HFF-Myc (cell line): ENCODE results near the gene RPS6KL1.

Experiments used
- DNase-seq: peaks from one replicate; pipeline ENCODE4 v3.0.0-alpha.2; 2011; ENCODE audit warnings: low read depth; ENCODE audit errors: extremely low read depth
- H3K4me3 ChIP-seq: replicated peaks from 2 replicates; pipeline ENCODE4 v1.5.1; 2011; ENCODE audit warnings: low read depth, mild to moderate bottlenecking, control low read depth, low read length
- CTCF ChIP-seq: IDR thresholded peaks from 2 replicates; pipeline ENCODE4 v1.5.1; 2012; ENCODE audit warnings: mild to moderate bottlenecking, low read depth, low read length, control low read depth; ENCODE audit errors: missing control alignments

The RPS6KL1 gene

GRCh38 chr14:74924061-74924460 lies 1.0 kb upstream of the RPS6KL1 start:
- no peak for TF ChIP-seq CTCF
- DNase-seq = no peak
- no peak overlapping the region for H3K4me3 ChIP-seq

GRCh38 chr14:74921987-74922751 lies 891 bp downstream of the RPS6KL1 start:
- H3K4me3 ChIP-seq = peak overlapping the region; percentile 68
- no peak for TF ChIP-seq CTCF
- DNase-seq = no peak

GRCh38 chr14:74921053-74921620 lies 1.9 kb downstream of the RPS6KL1 start:
- no peak overlapping the region for H3K4me3 ChIP-seq
- no peak for TF ChIP-seq CTCF
- no peak for DNase-seq

- TF ChIP-seq CTCF = no peak
- DNase-seq = no peak
- no peak overlapping the region for H3K4me3 ChIP-seq
Observed at GRCh38 chr14:74920281-74920680, 2.8 kb downstream of the RPS6KL1 start.

GRCh38 chr14:74919421-74920165 lies 3.5 kb downstream of the RPS6KL1 start:
- TF ChIP-seq CTCF = no peak
- no peak overlapping the region for H3K4me3 ChIP-seq

GRCh38 chr14:74918380-74918779 lies 4.7 kb downstream of the RPS6KL1 start:
- no peak for DNase-seq
- no peak for TF ChIP-seq CTCF
- H3K4me3 ChIP-seq = no peak overlapping the region

More at GRCh38 chr14:74919421-74920165, 3.5 kb downstream of the RPS6KL1 start:
- DNase-seq = no peak
